Liver (tissue), 9 donors: ENCODE measurements around the gene RAE1. TPM values are rescaled to one million over a fixed set of nuclear protein-coding genes. Genes with fewer than 3 reads are reported as not detected.

ENCODE experiments used
- DNase-seq: peaks from one replicate; pipeline ENCODE4 v3.0.0-alpha.2; 2017; ENCODE audit warnings: low spot score
- H3K27ac ChIP-seq, 2 donors: one replicate each; pipeline ENCODE4 v1.7.0; 2013; ENCODE audit warnings: inconsistent platforms in 2 of 2, low read length in 2 of 2, control low read depth in 1 of 2, low read depth in 1 of 2, mild to moderate bottlenecking in 1 of 2
- H3K27me3 ChIP-seq, 4 donors: one replicate each; pipeline versions ENCODE4 v1.6.1 to v1.7.0; 2013; ENCODE audit warnings: low read length in 3 of 4, inconsistent platforms in 1 of 4, mild to moderate bottlenecking in 1 of 4, moderate library complexity in 1 of 4; ENCODE audit not compliant: control insufficient read depth in 4 of 4, insufficient read depth in 4 of 4
- H3K36me3 ChIP-seq, 4 donors: one replicate each; pipeline versions ENCODE4 v1.6.1 to v1.7.0; 2013; ENCODE audit warnings: low read length in 3 of 4, mild to moderate bottlenecking in 3 of 4, low read depth in 1 of 4, moderate library complexity in 1 of 4; ENCODE audit not compliant: control insufficient read depth in 4 of 4, insufficient read depth in 3 of 4
- H3K4me1 ChIP-seq, 4 donors: one replicate each; pipeline versions ENCODE4 v1.6.1 to v1.7.0; 2013; ENCODE audit warnings: low read length in 3 of 4, mild to moderate bottlenecking in 3 of 4, moderate library complexity in 1 of 4; ENCODE audit not compliant: control insufficient read depth in 4 of 4, insufficient read depth in 4 of 4
- H3K4me3 ChIP-seq, 3 donors: one replicate each; pipeline versions ENCODE4 v1.6.1 to v1.7.0; 2013; ENCODE audit warnings: low read length in 3 of 3, control low read depth in 1 of 3, low read depth in 1 of 3, mild to moderate bottlenecking in 1 of 3
- H3K9ac ChIP-seq, 2 donors: one replicate each; pipeline ENCODE4 v1.7.0; 2013; ENCODE audit warnings: low read length in 2 of 2, mild to moderate bottlenecking in 2 of 2, moderate library complexity in 2 of 2, control low read depth in 1 of 2, low read depth in 1 of 2
- H3K9me3 ChIP-seq, 4 donors: one replicate each; pipeline versions ENCODE4 v1.6.1 to v1.7.0; 2013; ENCODE audit warnings: low read length in 3 of 4; ENCODE audit not compliant: control insufficient read depth in 4 of 4
- EGR1 ChIP-seq, 2 donors: IDR thresholded peaks; 2 replicates each; pipeline ENCODE4 v1.6.1; 2016 to 2018; ENCODE audit warnings: antibody characterized with exemption in 2 of 2, low read depth in 2 of 2
- FOXA1 ChIP-seq: IDR thresholded peaks from 2 replicates; pipeline ENCODE4 v1.6.1; 2016; ENCODE audit warnings: antibody characterized with exemption
- FOXA2 ChIP-seq: IDR thresholded peaks from 2 replicates; pipeline ENCODE4 v1.6.1; 2016; ENCODE audit warnings: antibody characterized with exemption
- HNF4A ChIP-seq, 2 donors: conservative IDR thresholded peaks; 2 replicates each; pipeline ENCODE4 v1.6.1; 2016; ENCODE audit warnings: antibody characterized with exemption in 2 of 2, mild to moderate bottlenecking in 2 of 2
- HNF4G ChIP-seq: IDR thresholded peaks from 2 replicates; pipeline ENCODE4 v1.6.1; 2016; ENCODE audit warnings: antibody characterized with exemption
- JUND ChIP-seq, 2 donors: IDR thresholded peaks; 2 replicates each; pipeline ENCODE4 v1.6.1; 2016; ENCODE audit warnings: antibody characterized with exemption in 2 of 2
- RXRA ChIP-seq, 2 donors: IDR thresholded peaks; 2 replicates each; pipeline ENCODE4 v1.6.1; 2017 to 2018; ENCODE audit warnings: antibody characterized with exemption in 2 of 2, mild to moderate bottlenecking in 1 of 2
- SP1 ChIP-seq: IDR thresholded peaks from 2 replicates; pipeline ENCODE4 v1.6.1; 2018; ENCODE audit warnings: antibody characterized with exemption, mild to moderate bottlenecking
- TAF1 ChIP-seq: conservative IDR thresholded peaks from 2 replicates; pipeline ENCODE4 v1.6.1; 2016; ENCODE audit warnings: antibody characterized with exemption, mild to moderate bottlenecking
- YY1 ChIP-seq: IDR thresholded peaks from 2 replicates; pipeline ENCODE4 v1.6.1; 2016; ENCODE audit warnings: antibody characterized with exemption, mild to moderate bottlenecking
- WGBS: extraction: QIAGEN DNeasy Blood & Tissue Kit; methylation state at CpG from one replicate; pipeline ENCODE4 v1.1.7; 2013; 5-methylcytosine and 5-hydroxymethylcytosine counted together
- polyA plus RNA-seq, 2 donors: library from polyadenylated mRNA; stranded (reverse) in 1 of 2; unstranded in 1 of 2; fragments of 200-250 nt in 1 of 2; fragments of >200 nt in 1 of 2; fragmentation: Nextera tagmentation in 1 of 2; extraction: Ambion mirVana in 1 of 2; gene quantifications; one replicate each; pipeline versions ENCODE4 v1.2.1 to v1.2.3, GENCODE V29; 2013 to 2015
- total RNA-seq, 2 donors: library from RNA; depleted of rRNA; stranded (reverse); fragments of >200 nt; gene quantifications; one replicate each; pipeline ENCODE4 v1.2.3, GENCODE V29; 2014
- TF ChIP-seq, protein P1 (sequence below): fragments of 150-350 bp; IDR thresholded peaks from 2 replicates; pipeline ENCODE4 v1.5.1; 2017; ENCODE audit warnings: improper control_type of control experiment, low read depth, low read length; ENCODE audit not compliant: missing input control
- TF ChIP-seq, protein P2 (sequence below): IDR thresholded peaks from 2 replicates; pipeline ENCODE4 v1.6.1; 2016; ENCODE audit warnings: antibody characterized with exemption
- TF ChIP-seq, protein P3 (sequence below): IDR thresholded peaks from 2 replicates; pipeline ENCODE4 v1.6.1; 2016; ENCODE audit warnings: antibody characterized with exemption, mild to moderate bottlenecking
- donor health status: healthy.
- donor health status: healthy.
- donor health status: healthy.
- donor health status: healthy.
- donor health status: healthy.

The RAE1 gene
- total and polyA plus RNA-seq, 4 donors = 10.0 to 15.5 (median 13.5) TPM

GRCh38 chr20:57396984-57397692, 46.1 kb downstream of the RAE1 start:
- H3K4me1 ChIP-seq = peaks cover 4 to 24% (median 12%) of the 10 kb centered on the region in 4 donors
- TF ChIP-seq, protein P1, sequence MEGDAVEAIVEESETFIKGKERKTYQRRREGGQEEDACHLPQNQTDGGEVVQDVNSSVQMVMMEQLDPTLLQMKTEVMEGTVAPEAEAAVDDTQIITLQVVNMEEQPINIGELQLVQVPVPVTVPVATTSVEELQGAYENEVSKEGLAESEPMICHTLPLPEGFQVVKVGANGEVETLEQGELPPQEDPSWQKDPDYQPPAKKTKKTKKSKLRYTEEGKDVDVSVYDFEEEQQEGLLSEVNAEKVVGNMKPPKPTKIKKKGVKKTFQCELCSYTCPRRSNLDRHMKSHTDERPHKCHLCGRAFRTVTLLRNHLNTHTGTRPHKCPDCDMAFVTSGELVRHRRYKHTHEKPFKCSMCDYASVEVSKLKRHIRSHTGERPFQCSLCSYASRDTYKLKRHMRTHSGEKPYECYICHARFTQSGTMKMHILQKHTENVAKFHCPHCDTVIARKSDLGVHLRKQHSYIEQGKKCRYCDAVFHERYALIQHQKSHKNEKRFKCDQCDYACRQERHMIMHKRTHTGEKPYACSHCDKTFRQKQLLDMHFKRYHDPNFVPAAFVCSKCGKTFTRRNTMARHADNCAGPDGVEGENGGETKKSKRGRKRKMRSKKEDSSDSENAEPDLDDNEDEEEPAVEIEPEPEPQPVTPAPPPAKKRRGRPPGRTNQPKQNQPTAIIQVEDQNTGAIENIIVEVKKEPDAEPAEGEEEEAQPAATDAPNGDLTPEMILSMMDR = no peak
- TF ChIP-seq JUND (IDR thresholded peaks at IDR 0.05) = no peak
- H3K36me3 ChIP-seq = peaks cover 5 to 15% (median 8%) of the 10 kb centered on the region in 4 donors
- H3K27ac ChIP-seq = peak overlapping the region in 1 of 2 donors; percentile 31
- WGBS = 93% methylated on average over 16 of the region's 16 CpGs
- no peak overlapping the region for H3K4me3 ChIP-seq
- no peaks in the 10 kb centered on the region for H3K9me3 ChIP-seq
- DNase-seq = no peak
- no peaks in the 10 kb centered on the region for H3K27me3 ChIP-seq
- H3K9ac ChIP-seq = no peak overlapping the region

- peaks cover 5 to 15% (median 8%) of the 10 kb centered on the region in 4 donors for H3K36me3 ChIP-seq
- WGBS = 73% methylated on average over 13 of the region's 13 CpGs
- DNase-seq = no peak
- no peaks in the 10 kb centered on the region for H3K9me3 ChIP-seq
- no peak overlapping the region for H3K9ac ChIP-seq
- H3K27me3 ChIP-seq = no peaks in the 10 kb centered on the region
- TF ChIP-seq SP1 (no peak), TAF1 (no peak), HNF4G (no peak), FOXA2 (no peak)
- TF ChIP-seq, protein P1 = no peak
- TF ChIP-seq, protein P2, sequence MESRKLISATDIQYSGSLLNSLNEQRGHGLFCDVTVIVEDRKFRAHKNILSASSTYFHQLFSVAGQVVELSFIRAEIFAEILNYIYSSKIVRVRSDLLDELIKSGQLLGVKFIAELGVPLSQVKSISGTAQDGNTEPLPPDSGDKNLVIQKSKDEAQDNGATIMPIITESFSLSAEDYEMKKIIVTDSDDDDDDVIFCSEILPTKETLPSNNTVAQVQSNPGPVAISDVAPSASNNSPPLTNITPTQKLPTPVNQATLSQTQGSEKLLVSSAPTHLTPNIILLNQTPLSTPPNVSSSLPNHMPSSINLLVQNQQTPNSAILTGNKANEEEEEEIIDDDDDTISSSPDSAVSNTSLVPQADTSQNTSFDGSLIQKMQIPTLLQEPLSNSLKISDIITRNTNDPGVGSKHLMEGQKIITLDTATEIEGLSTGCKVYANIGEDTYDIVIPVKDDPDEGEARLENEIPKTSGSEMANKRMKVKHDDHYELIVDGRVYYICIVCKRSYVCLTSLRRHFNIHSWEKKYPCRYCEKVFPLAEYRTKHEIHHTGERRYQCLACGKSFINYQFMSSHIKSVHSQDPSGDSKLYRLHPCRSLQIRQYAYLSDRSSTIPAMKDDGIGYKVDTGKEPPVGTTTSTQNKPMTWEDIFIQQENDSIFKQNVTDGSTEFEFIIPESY = no peak
- H3K4me3 ChIP-seq = no peak overlapping the region
- peaks cover 1 to 20% (median 8%) of the 10 kb centered on the region in 4 donors for H3K4me1 ChIP-seq
- H3K27ac ChIP-seq = peak overlapping the region in 1 of 2 donors; percentile 31
These were observed 46.6 kb downstream of the RAE1 start for GRCh38 chr20:57397693-57398108.

- Histone ChIP-seq H3K9ac (no peak overlapping the region), H3K9me3 (no peaks in the 10 kb centered on the region), H3K36me3 (peaks cover 5 to 15% (median 8%) of the 10 kb centered on the region in 4 donors), H3K27me3 (no peaks in the 10 kb centered on the region), H3K27ac (peak overlapping the region in 1 of 2 donors; percentile 31), H3K4me1 (peaks cover 0 to 20% (median 8%) of the 10 kb centered on the region in 4 donors), H3K4me3 (no peak overlapping the region)
- WGBS = 60% methylated on average over 27 of the region's 27 CpGs
- DNase-seq = no peak
- TF ChIP-seq HNF4G (no peak), YY1 (no peak), FOXA1 (no peak), HNF4A (conservative IDR thresholded peaks at IDR 0.05) (no peak), EGR1 (IDR thresholded peaks at IDR 0.05; ENCODE audit: low read depth in 2 of 2) (no peak), FOXA2 (no peak), RXRA (IDR thresholded peaks at IDR 0.05) (no peak)
- TF ChIP-seq, protein P1 = no peak
- TF ChIP-seq, protein P3, sequence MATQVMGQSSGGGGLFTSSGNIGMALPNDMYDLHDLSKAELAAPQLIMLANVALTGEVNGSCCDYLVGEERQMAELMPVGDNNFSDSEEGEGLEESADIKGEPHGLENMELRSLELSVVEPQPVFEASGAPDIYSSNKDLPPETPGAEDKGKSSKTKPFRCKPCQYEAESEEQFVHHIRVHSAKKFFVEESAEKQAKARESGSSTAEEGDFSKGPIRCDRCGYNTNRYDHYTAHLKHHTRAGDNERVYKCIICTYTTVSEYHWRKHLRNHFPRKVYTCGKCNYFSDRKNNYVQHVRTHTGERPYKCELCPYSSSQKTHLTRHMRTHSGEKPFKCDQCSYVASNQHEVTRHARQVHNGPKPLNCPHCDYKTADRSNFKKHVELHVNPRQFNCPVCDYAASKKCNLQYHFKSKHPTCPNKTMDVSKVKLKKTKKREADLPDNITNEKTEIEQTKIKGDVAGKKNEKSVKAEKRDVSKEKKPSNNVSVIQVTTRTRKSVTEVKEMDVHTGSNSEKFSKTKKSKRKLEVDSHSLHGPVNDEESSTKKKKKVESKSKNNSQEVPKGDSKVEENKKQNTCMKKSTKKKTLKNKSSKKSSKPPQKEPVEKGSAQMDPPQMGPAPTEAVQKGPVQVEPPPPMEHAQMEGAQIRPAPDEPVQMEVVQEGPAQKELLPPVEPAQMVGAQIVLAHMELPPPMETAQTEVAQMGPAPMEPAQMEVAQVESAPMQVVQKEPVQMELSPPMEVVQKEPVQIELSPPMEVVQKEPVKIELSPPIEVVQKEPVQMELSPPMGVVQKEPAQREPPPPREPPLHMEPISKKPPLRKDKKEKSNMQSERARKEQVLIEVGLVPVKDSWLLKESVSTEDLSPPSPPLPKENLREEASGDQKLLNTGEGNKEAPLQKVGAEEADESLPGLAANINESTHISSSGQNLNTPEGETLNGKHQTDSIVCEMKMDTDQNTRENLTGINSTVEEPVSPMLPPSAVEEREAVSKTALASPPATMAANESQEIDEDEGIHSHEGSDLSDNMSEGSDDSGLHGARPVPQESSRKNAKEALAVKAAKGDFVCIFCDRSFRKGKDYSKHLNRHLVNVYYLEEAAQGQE = no peak
These were observed 47.3 kb downstream of the RAE1 start for GRCh38 chr20:57398231-57398821.
